GM19238 (cell line): ENCODE measurements around the gene RACGAP1.

Source experiments
- DNase-seq: peaks from one replicate; pipeline ENCODE4 v3.0.0; 2011; ENCODE audit warnings: low spot score; ENCODE audit not compliant: insufficient read length

RACGAP1 gene

DNA sequence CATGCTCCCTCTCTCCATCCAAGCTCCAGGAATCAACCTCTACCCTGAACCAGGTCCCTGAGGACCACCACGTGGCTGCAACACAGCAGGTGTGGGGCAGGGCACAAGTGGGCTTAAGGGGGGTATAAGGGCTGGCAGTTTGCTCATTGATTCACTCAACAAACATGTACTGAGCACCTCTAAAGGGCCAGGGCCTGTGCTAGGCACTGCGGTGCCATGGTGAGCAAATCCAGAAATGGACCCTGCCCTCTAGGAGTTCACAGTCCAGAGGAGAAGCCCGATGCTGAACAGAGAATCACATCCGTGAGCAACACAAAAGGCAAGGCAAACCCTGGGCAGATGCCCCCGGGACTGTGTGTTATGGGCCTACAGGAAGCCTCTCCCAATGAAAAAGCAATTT, 81.2 kb downstream of the RACGAP1 start:
- no peak for DNase-seq

GRCh38 chr12:49943625-49943960, 81.7 kb downstream of the RACGAP1 start:
- no peak for DNase-seq

GRCh38 chr12:49942921-49943624, 82.2 kb downstream of the RACGAP1 start:
- DNase-seq = no peak

DNA sequence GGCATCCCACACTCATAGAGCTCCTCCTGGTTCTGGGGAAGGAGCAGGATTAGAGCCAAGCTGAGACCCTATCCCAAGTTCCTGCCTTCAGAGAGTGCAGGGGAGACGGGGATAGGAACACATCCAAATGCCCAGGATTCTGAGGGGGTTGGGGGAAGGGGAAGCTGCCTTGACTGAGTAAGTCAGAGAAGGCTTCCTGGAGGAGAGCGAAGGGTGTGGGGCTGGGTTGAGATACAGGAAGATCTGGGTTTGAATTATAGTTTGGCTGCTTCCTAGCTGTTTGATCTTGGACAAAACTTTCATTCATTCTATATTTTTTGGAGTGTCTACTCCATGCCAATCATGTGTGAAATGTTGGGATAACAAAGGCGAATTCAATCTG, 82.8 kb downstream of the RACGAP1 start:
- no peak for DNase-seq

- DNase-seq = no peak
These were observed 83.5 kb downstream of the RACGAP1 start for GRCh38 chr12:49941556-49942511.

- DNase-seq = no peak
These were observed 85.6 kb downstream of the RACGAP1 start for GRCh38 chr12:49939707-49940106.

DNA sequence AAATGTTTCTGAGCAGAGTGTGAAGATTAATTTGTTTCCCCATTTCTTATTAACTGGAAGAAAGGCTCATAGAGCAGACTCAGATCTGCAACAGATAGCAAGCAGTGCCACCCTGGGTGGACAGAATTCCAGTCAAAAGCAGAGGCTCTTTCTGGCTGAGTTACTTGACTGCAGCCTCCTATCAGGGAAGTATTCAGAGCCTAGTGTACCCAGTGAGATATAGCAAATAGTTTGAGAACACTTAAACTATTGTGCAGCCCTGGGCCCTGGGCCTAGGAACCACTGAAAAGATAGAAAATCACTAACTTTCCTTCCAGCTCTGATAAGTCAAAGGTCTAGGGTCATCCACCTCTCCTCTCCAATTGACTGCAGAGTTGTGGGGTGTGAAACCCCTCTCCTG, 86.0 kb downstream of the RACGAP1 start:
- no peak for DNase-seq
